Measurements from ENCODE around the gene DECR2. TPM values are rescaled to one million over a fixed set of nuclear protein-coding genes. Genes with fewer than 3 reads are reported as not detected.
A peak's percentile ranks its signal among the peaks of the same experiment; 100 is the strongest.

DECR2 gene
- total RNA-seq, 1 experiment from 2014 or later, result 27.5 TPM

- Histone ChIP-seq H3K27me3 (replicated peaks; ENCODE audit: insufficient read depth, low read depth, low read length, poor library complexity) (no peaks in the 10 kb centered on the region), H3K4me1 (ENCODE audit: insufficient read depth, low read length, poor library complexity, severe bottlenecking) (no peaks in the 10 kb centered on the region), H3K4me3 (ENCODE audit: low read depth, low read length, poor library complexity, severe bottlenecking) (peak overlapping the region; percentile 93), H3K27ac (ENCODE audit: low read depth, low read length, poor library complexity, severe bottlenecking) (peak overlapping the region; percentile 63), H3K9me3 (ENCODE audit: low read depth, low read length, poor library complexity, severe bottlenecking) (no peaks in the 10 kb centered on the region), H3K36me3 (ENCODE audit: insufficient read depth, low read length, poor library complexity, severe bottlenecking) (peaks cover 8% of the 10 kb centered on the region)
- no peak for DNase-seq (ENCODE audit: low spot score)
- ChIA-PET CTCF (no interaction called here), POLR2A (ENCODE audit: low non-redundant PET) (no interaction called here)
- TF ChIP-seq EZH2 (IDR thresholded peaks at IDR 0.05; ENCODE audit: borderline replicate concordance, low read depth, low read length, poor library complexity, severe bottlenecking), result no peak
- TF ChIP-seq CTCF (conservative IDR thresholded peaks at IDR 0.05; ENCODE audit: low read depth, low read length), result no peak
- intact Hi-C loops (cut with micrococcal nuclease; ENCODE audit: unreplicated experiment), result no loop called here
- no TSS peak for BruUV-seq (replicated peaks)
These were observed 21.0 kb upstream of the DECR2 start for GRCh38 chr16:380762-381011.

GRCh38 chr16:381012-381788 is 20.5 kb upstream of the DECR2 start:
- intact Hi-C loops (cut with micrococcal nuclease; ENCODE audit: unreplicated experiment), result no loop called here
- H3K4me3 ChIP-seq (ENCODE audit: low read depth, low read length, poor library complexity, severe bottlenecking), result peak overlapping the region; percentile 93
- DNase-seq (ENCODE audit: low spot score), result no peak
- H3K4me1 ChIP-seq (ENCODE audit: insufficient read depth, low read length, poor library complexity, severe bottlenecking), result no peaks in the 10 kb centered on the region
- ChIA-PET CTCF (no interaction called here), POLR2A (ENCODE audit: low non-redundant PET) (no interaction called here)
- H3K9me3 ChIP-seq (ENCODE audit: low read depth, low read length, poor library complexity, severe bottlenecking), result no peaks in the 10 kb centered on the region
- H3K27me3 ChIP-seq (replicated peaks; ENCODE audit: insufficient read depth, low read depth, low read length, poor library complexity), result no peaks in the 10 kb centered on the region
- no peak for TF ChIP-seq EZH2 (IDR thresholded peaks at IDR 0.05; ENCODE audit: borderline replicate concordance, low read depth, low read length, poor library complexity, severe bottlenecking)
- TF ChIP-seq CTCF (conservative IDR thresholded peaks at IDR 0.05; ENCODE audit: low read depth, low read length), result no peak
- BruUV-seq (replicated peaks), result no TSS peak
- peaks cover 5% of the 10 kb centered on the region for H3K36me3 ChIP-seq (ENCODE audit: insufficient read depth, low read length, poor library complexity, severe bottlenecking)
- peak overlapping the region; percentile 63 for H3K27ac ChIP-seq (ENCODE audit: low read depth, low read length, poor library complexity, severe bottlenecking)

GRCh38 chr16:381789-382717 is 19.6 kb upstream of the DECR2 start, which contains the start of gene PGAP6:
Gene PGAP6 (minus strand): TSS chr16:381978. CDS start chr16:381821, 157 bp downstream.
- CTCF ChIA-PET, result interaction anchor here (0.5 to 1.0 kb wide), 5 partner anchors 9 to 285 kb away, joined by 3 to 5 read pairs (median 5); partner anchors contain the start of gene DECR2
- peak; percentile 72 for DNase-seq (ENCODE audit: low spot score)

More at GRCh38 chr16:381789-382717, 19.6 kb upstream of the DECR2 start, which contains the start of gene PGAP6:
- POLR2A ChIA-PET (ENCODE audit: low non-redundant PET), result interaction anchor here (0.5 to 0.7 kb wide), 2 partner anchors 31 to 109 kb away, joined by 5 to 6 read pairs; no protein-coding TSS in a partner anchor
- TF ChIP-seq CTCF (conservative IDR thresholded peaks at IDR 0.05; ENCODE audit: low read depth, low read length), result no peak
- Histone ChIP-seq H3K36me3 (ENCODE audit: insufficient read depth, low read length, poor library complexity, severe bottlenecking) (no peaks in the 10 kb centered on the region), H3K27ac (ENCODE audit: low read depth, low read length, poor library complexity, severe bottlenecking) (peak within 1 kb of the TSS; percentile 63), H3K9me3 (ENCODE audit: low read depth, low read length, poor library complexity, severe bottlenecking) (no peaks in the 10 kb centered on the region), H3K4me3 (ENCODE audit: low read depth, low read length, poor library complexity, severe bottlenecking) (peak within 1 kb of the TSS; percentile 93), H3K4me1 (ENCODE audit: insufficient read depth, low read length, poor library complexity, severe bottlenecking) (no peaks in the 10 kb centered on the region), H3K27me3 (replicated peaks; ENCODE audit: insufficient read depth, low read depth, low read length, poor library complexity) (no peaks in the 10 kb centered on the region)
- intact Hi-C loops (cut with micrococcal nuclease; ENCODE audit: unreplicated experiment), result no loop called here
- BruUV-seq (replicated peaks), result no TSS peak
